ENCODE measurements around the gene GPR78. TPM values are rescaled to one million over a fixed set of nuclear protein-coding genes. Genes with fewer than 3 reads are reported as not detected.
A peak's percentile ranks its signal among the peaks of the same experiment; 100 is the strongest.

The GPR78 gene
- total RNA-seq, 4 donors from 2014 or later = not detected

DNA sequence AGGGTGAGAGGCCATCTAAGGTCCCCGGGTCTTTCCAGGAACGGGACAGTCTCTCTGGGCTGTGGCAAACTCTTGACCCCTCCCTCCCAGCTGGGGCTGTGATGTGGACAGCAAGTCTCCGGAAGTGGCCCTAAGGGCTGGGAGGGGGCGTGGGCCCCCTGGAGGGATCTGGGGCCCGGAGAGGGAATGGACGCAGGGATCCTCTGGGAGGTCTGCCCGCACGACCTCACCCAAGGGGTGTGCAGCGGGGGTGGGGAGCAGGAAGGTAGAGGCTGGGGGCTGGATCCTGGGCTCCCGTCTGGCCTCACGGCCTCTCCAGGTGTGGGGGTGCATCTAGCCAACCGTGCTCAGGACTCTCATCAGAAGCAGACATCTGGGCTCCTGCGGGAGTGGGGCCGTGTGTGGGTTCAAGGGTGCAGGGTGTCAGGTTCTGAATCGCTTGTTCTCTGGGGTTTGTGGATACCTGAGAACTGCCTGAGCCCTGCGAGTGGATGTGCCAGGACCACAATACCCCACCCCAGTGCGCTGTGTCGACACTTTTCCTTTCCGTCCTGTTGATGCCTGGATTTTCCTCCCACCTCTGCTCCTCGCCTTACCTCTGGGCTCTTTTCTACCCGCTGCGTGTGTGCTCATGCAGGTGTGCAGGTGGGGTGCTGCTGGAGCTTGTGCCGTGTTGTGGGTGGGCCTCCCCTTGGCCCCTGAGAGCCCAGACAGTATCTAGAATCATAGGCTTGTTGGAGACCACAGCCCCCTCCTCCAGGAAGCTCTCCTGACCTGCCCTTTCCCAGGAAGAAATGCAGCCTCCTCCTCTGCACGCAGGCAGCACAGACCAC, 13.3 kb downstream of the GPR78 start:
- no peaks in the 10 kb centered on the region for H3K36me3 ChIP-seq
- no peak for DNase-seq (ENCODE audit: low spot score in 2 of 2)
- H3K27me3 ChIP-seq = peaks cover 55% of the 10 kb centered on the region
- TF ChIP-seq POLR2AphosphoS5 (IDR thresholded peaks at IDR 0.05) (no peak), POLR2A (IDR thresholded peaks at IDR 0.05) (no peak), EP300 (IDR thresholded peaks at IDR 0.05) (no peak)
- TF ChIP-seq, protein P1, sequence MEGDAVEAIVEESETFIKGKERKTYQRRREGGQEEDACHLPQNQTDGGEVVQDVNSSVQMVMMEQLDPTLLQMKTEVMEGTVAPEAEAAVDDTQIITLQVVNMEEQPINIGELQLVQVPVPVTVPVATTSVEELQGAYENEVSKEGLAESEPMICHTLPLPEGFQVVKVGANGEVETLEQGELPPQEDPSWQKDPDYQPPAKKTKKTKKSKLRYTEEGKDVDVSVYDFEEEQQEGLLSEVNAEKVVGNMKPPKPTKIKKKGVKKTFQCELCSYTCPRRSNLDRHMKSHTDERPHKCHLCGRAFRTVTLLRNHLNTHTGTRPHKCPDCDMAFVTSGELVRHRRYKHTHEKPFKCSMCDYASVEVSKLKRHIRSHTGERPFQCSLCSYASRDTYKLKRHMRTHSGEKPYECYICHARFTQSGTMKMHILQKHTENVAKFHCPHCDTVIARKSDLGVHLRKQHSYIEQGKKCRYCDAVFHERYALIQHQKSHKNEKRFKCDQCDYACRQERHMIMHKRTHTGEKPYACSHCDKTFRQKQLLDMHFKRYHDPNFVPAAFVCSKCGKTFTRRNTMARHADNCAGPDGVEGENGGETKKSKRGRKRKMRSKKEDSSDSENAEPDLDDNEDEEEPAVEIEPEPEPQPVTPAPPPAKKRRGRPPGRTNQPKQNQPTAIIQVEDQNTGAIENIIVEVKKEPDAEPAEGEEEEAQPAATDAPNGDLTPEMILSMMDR (IDR thresholded peaks at IDR 0.05) = no peak
- no peak overlapping the region for H3K27ac ChIP-seq
- H3K4me3 ChIP-seq = peak overlapping the region; percentile 34
- no peaks in the 10 kb centered on the region for H3K9me3 ChIP-seq
- peaks cover 26% of the 10 kb centered on the region for H3K4me1 ChIP-seq
- WGBS = 26% methylated on average over 13 of the region's 24 CpGs

DNA sequence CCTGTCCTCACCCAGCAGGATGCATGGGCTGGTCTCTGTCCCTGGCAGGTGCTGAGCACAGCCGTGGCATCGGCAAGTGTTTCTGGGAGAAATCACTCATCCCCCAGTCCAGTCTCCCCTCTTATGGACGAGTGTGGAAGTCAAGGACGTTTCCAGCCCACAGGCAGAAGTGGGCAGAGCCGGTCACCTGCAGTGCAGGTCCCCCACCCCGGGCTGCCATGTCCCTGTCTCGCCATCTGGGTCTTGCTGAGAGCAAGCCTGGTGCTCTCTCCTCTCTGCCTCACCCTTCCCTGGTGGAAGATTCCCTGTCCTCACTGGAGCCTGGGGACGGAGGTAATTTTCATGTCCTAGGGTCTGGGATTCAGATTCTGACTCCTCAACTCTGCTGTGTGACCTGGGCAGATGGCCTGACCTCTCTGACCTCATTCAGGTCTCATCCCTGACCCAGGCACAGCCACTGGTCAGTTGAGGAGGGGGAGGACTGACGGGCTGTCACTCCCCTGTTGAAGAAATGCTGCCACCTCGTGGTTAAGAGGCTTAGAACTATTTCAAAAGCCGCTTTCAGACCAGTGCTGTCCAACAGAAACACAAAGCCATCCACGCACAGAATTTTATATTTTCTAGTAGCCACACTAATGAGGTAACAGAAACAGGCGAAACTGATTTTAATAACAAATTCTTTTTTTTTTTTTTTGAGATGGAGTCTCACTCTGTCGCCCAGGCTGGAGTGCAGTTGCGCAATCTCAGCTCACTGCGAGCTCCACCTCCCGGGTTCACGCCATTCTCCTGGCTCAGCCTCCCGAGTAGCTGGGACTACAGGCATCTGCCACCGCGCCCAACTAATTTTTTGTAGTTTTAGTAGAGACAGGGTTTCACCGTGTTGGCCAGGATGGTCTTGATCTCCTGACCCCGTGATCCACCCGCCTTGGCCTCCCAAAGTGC, 14.2 kb downstream of the GPR78 start:
- Histone ChIP-seq H3K4me1 (peaks cover 26% of the 10 kb centered on the region), H3K27ac (no peak overlapping the region), H3K9me3 (no peaks in the 10 kb centered on the region), H3K27me3 (peaks cover 47% of the 10 kb centered on the region), H3K4me3 (no peak overlapping the region), H3K36me3 (no peaks in the 10 kb centered on the region)
- TF ChIP-seq POLR2AphosphoS5 (IDR thresholded peaks at IDR 0.05) (no peak), POLR2A (IDR thresholded peaks at IDR 0.05) (no peak), EP300 (IDR thresholded peaks at IDR 0.05) (no peak)
- TF ChIP-seq, protein P1 (IDR thresholded peaks at IDR 0.05) = peak in 1 of 2 donors; percentile 42
- 55% methylated on average over 21 of the region's 24 CpGs for WGBS
- no peak for DNase-seq (ENCODE audit: low spot score in 2 of 2)

DNA sequence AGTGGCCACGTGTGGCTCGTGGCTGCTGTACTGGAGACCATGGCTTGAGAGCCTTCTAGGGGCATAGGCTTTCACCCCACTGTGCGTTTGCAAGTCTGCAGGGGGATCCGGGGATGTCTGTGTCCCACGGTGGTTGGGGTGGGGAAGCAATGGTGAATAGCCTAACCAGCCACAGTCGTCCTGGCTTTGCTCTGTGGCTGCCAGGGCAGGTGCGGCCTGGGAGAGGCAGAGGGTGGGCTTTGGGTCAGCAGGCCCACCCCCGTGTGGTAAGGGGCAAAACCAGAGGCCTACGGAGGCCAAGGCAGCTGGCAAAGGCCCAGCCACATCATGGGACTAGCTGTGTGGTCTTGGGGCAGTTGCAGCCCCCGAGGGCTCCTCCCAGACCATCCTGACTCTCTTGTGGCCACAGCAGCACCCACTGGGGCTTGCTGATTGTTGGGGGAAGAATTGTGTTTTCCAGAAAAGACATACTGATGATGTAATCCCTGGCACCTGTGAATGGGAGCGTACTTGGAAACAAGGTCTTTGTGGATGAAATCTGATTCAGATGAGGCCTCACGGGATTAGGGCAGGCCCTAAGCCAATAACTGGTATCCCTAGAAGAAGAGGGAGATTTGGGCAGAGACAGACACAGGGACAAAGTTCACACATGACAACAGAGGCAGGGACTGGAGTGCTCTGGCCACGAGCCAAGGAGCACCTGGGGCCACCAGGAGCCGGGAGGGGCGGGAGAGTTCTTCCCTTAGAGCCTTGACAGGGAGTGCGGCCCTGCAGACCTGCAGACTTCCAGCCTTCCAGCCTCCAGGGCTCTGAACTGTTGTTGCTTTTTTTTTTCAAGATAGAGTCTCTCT, 15.3 kb downstream of the GPR78 start:
- H3K27ac ChIP-seq = no peak overlapping the region
- peaks cover 43% of the 10 kb centered on the region for H3K27me3 ChIP-seq
- H3K4me1 ChIP-seq = peaks cover 26% of the 10 kb centered on the region
- 58% methylated on average over 15 of the region's 16 CpGs for WGBS
- no peak overlapping the region for H3K4me3 ChIP-seq
- TF ChIP-seq EP300 (IDR thresholded peaks at IDR 0.05) (no peak), POLR2A (IDR thresholded peaks at IDR 0.05) (no peak), POLR2AphosphoS5 (IDR thresholded peaks at IDR 0.05) (no peak)
- TF ChIP-seq, protein P1 (IDR thresholded peaks at IDR 0.05) = no peak
- DNase-seq (ENCODE audit: low spot score in 2 of 2) = no peak
- H3K9me3 ChIP-seq = no peaks in the 10 kb centered on the region
- no peaks in the 10 kb centered on the region for H3K36me3 ChIP-seq

DNA sequence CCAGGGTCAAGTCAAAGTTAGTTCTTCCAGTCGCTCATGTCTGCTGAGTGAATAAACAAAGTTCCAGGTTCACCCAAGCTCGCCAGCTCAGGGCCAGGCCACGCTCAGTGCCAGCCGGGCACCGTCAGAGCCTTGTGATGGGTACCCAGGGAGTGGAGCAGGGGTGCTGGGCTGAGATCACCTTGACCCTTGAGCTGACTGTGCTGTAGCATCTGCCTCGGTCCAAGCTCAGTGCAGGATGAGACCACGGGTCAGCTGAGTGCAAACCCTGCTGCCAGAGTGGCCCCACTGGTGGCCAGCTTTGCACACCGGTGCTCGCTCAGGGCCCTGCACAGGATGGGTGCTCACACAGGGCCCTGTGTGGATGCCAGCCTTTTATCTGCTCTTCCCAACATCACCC, 16.7 kb downstream of the GPR78 start:
- no CpG with 5 or more reads among the region's 9 CpGs for WGBS
- TF ChIP-seq POLR2AphosphoS5 (IDR thresholded peaks at IDR 0.05) = no peak
- TF ChIP-seq EP300 (IDR thresholded peaks at IDR 0.05) = no peak
- TF ChIP-seq POLR2A (IDR thresholded peaks at IDR 0.05) = no peak
- TF ChIP-seq, protein P1 (IDR thresholded peaks at IDR 0.05) = no peak
- H3K9me3 ChIP-seq = no peaks in the 10 kb centered on the region
- peaks cover 26% of the 10 kb centered on the region for H3K4me1 ChIP-seq
- no peaks in the 10 kb centered on the region for H3K36me3 ChIP-seq
- peaks cover 32% of the 10 kb centered on the region for H3K27me3 ChIP-seq
- no peak overlapping the region for H3K4me3 ChIP-seq
- DNase-seq (ENCODE audit: low spot score in 2 of 2) = no peak
- H3K27ac ChIP-seq = no peak overlapping the region

All from suprapubic skin (tissue), 4 donors.